Prostate gland (tissue), 2 donors: Measurements from ENCODE around the gene SLC38A8.

ENCODE experiments used
- CTCF ChIP-seq, 4 experiments: fragments of 200-600 bp in 2 of 4; fragments of 450-650 bp in 2 of 4; sonication (generic) in 2 of 4; IDR thresholded peaks; 1 replicate in 3 of 4; 2 replicates in 1 of 4; pipeline ENCODE4 v1.5.1; 2016 to 2019; ENCODE audit warnings: antibody characterized with exemption in 4 of 4, mild to moderate bottlenecking in 2 of 4, moderate library complexity in 2 of 4
- POLR2AphosphoS5 ChIP-seq: sonication (generic); formaldehyde crosslinking; IDR thresholded peaks from one replicate; pipeline ENCODE4 v1.6.1; 2017; ENCODE audit warnings: antibody characterized with exemption

DNA sequence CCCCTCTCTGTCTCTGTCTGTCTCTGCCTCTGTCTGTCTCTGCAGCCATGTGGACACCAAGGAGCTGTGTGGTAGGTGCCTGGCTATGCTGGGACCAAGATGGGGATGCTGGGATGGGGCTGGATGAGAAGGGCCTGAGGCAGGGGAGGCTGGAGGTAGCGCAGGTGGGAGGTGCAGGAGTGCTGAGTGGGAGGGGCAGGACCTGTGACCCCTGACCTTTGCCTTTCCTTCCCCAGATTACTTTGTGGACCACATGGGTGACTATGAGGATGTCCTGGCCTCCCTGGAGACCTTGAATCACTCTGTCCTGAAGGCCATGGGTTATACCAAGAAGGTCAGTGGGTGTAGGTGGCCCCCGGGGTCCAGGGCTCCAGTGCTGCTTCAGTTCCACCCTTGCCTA is 61.8 kb downstream of the SLC38A8 start:
- TF ChIP-seq CTCF (IDR thresholded peaks at IDR 0.05) (no peak), POLR2AphosphoS5 (no peak)
